Body of pancreas (tissue), 4 donors: ENCODE results near the gene SMG7. TPM values are rescaled to one million over a fixed set of nuclear protein-coding genes. Genes with fewer than 3 reads are reported as not detected.

Source experiments
- ATAC-seq: fragments of 150-250 bp; one replicate; pipeline ENCODE4 v1.9.1; 2016
- DNase-seq, 4 donors: peaks; one replicate each; pipeline ENCODE4 v3.0.0-alpha.2; 2019
- H3K27ac ChIP-seq, 4 donors: fragments of 200-600 bp; sonication (generic); 1 replicate in 3 of 4; 2 replicates in 1 of 4; pipeline versions ENCODE4 v1.5.1 to v1.6.1; 2016 to 2019; ENCODE audit warnings: mild to moderate bottlenecking in 1 of 4, mixed read lengths in 1 of 4, moderate library complexity in 1 of 4
- H3K27me3 ChIP-seq, 2 donors: fragments of 200-600 bp; sonication (generic); one replicate each; pipeline ENCODE4 v1.6.0; 2016; ENCODE audit warnings: mild to moderate bottlenecking in 1 of 2
- H3K36me3 ChIP-seq, 2 donors: fragments of 200-600 bp; sonication (generic); replicated peaks in 1 of 2; 2 replicates each; pipeline ENCODE4 v1.5.1; 2016; ENCODE audit warnings: low read depth in 2 of 2; ENCODE audit not compliant: insufficient read depth in 1 of 2
- H3K4me1 ChIP-seq: fragments of 200-600 bp; sonication (generic); one replicate; pipeline ENCODE4 v1.6.0; 2016
- H3K4me3 ChIP-seq, 2 donors: fragments of 200-600 bp; sonication (generic); 1 replicate in 1 of 2; 2 replicates in 1 of 2; pipeline ENCODE4 v1.5.1; 2016 to 2019
- H3K9me3 ChIP-seq, 3 donors: fragments of 200-600 bp; sonication (generic); 1 replicate in 2 of 3; 2 replicates in 1 of 3; pipeline ENCODE4 v1.5.1; 2016
- CTCF ChIP-seq, 7 experiments: fragments of 450-650 bp in 4 of 7; fragments of 200-600 bp in 3 of 7; sonication (generic) in 3 of 7; IDR thresholded peaks; one replicate each; pipeline ENCODE4 v1.5.1; 2016 to 2019; ENCODE audit warnings: antibody characterized with exemption in 7 of 7
- POLR2A ChIP-seq, 3 donors: fragments of 450-650 bp; IDR thresholded peaks; one replicate each; pipeline ENCODE4 v1.6.1; 2016; ENCODE audit warnings: antibody characterized with exemption in 3 of 3, mild to moderate bottlenecking in 2 of 3
- WGBS, 2 donors: methylation state at CpG; one replicate each; pipeline ENCODE4 v1.1.5; 2017; 5-methylcytosine and 5-hydroxymethylcytosine counted together
- intact Hi-C: fragments of 100-400 bp; cut with DNase I; formaldehyde crosslinking; loops from one replicate; pipeline ENCODE4 v1.15.1; 2023
- total RNA-seq, 2 donors: library from RNA; depleted of rRNA; stranded (reverse); fragments of >200 nt; gene quantifications; one replicate each; pipeline ENCODE4 v1.1.0, GENCODE V29; 2016

SMG7 gene
- total RNA-seq, 2 donors from 2014 or later = 22.4 to 34.2 TPM

- no peak for DNase-seq
- intact Hi-C loops = no loop called here
- Histone ChIP-seq H3K27me3 (no peaks in the 10 kb centered on the region), H3K9me3 (no peaks in the 10 kb centered on the region), H3K27ac (no peak overlapping the region), H3K4me1 (peaks cover 18% of the 10 kb centered on the region), H3K36me3 (no peaks in the 10 kb centered on the region), H3K4me3 (no peak overlapping the region)
- WGBS, 2 donors = 79 to 80% methylated on average over 1 of the region's 1 CpG
- TF ChIP-seq CTCF (IDR thresholded peaks at IDR 0.05) (no peak), POLR2A (IDR thresholded peaks at IDR 0.05) (no peak)
- no peak for ATAC-seq
These were observed 12.6 kb downstream of the SMG7 start for GRCh38 chr1:183484851-183485250.

GRCh38 chr1:183487674-183488442 lies 15.6 kb downstream of the SMG7 start:
- intact Hi-C loops = no loop called here
- no peak for TF ChIP-seq POLR2A (IDR thresholded peaks at IDR 0.05)
- TF ChIP-seq CTCF (IDR thresholded peaks at IDR 0.05) = no peak
- no peaks in the 10 kb centered on the region for H3K36me3 ChIP-seq
- no peak for DNase-seq
- no peaks in the 10 kb centered on the region for H3K27me3 ChIP-seq
- H3K4me3 ChIP-seq = no peak overlapping the region
- no peaks in the 10 kb centered on the region for H3K9me3 ChIP-seq
- no peak overlapping the region for H3K27ac ChIP-seq
- ATAC-seq = no peak
- no peaks in the 10 kb centered on the region for H3K4me1 ChIP-seq
- 85 to 91% methylated on average over 2 of the region's 2 CpGs for WGBS, 2 donors

GRCh38 chr1:183490932-183491331 lies 18.6 kb downstream of the SMG7 start:
- Histone ChIP-seq H3K36me3 (no peaks in the 10 kb centered on the region), H3K4me1 (no peaks in the 10 kb centered on the region), H3K9me3 (no peaks in the 10 kb centered on the region), H3K27ac (no peak overlapping the region), H3K27me3 (no peaks in the 10 kb centered on the region), H3K4me3 (no peak overlapping the region)
- DNase-seq = no peak
- no peak for TF ChIP-seq POLR2A (IDR thresholded peaks at IDR 0.05)
- no peak for TF ChIP-seq CTCF (IDR thresholded peaks at IDR 0.05)
- intact Hi-C loops = no loop called here
- no peak for ATAC-seq
- 93 to 96% methylated on average over 5 of the region's 5 CpGs for WGBS, 2 donors

GRCh38 chr1:183493540-183494245 lies 21.4 kb downstream of the SMG7 start:
- intact Hi-C loops = no loop called here
- TF ChIP-seq POLR2A (IDR thresholded peaks at IDR 0.05) (no peak), CTCF (IDR thresholded peaks at IDR 0.05) (no peak)
- Histone ChIP-seq H3K27me3 (no peaks in the 10 kb centered on the region), H3K4me1 (no peaks in the 10 kb centered on the region), H3K36me3 (no peaks in the 10 kb centered on the region), H3K4me3 (no peak overlapping the region), H3K9me3 (no peaks in the 10 kb centered on the region), H3K27ac (no peak overlapping the region)
- ATAC-seq (no peak), DNase-seq (no peak)
- 89 to 91% methylated on average over 12 of the region's 12 CpGs for WGBS, 2 donors
